ENCODE measurements around the gene RBBP8.

The RBBP8 gene

GRCh38 chr18:23032030-23032582 lies 99.0 kb downstream of the RBBP8 start:
- no peak overlapping the region for H3K14ac ChIP-seq (ENCODE audit: low read length)
- no peak overlapping the region for H2AFZ ChIP-seq (ENCODE audit: low read length)
- H3K4ac ChIP-seq (ENCODE audit: low read length), result no peak overlapping the region
- no peak overlapping the region for H2BK15ac ChIP-seq (ENCODE audit: low read length)
- no peak overlapping the region for H4K91ac ChIP-seq (ENCODE audit: low read depth, low read length, poor library complexity)
- H3K4me2 ChIP-seq (ENCODE audit: insufficient read depth, low read length, poor library complexity, severe bottlenecking), result no peak overlapping the region
- no peak overlapping the region for H2BK120ac ChIP-seq (ENCODE audit: low read depth, low read length)
- no peak overlapping the region for H3K4me3 ChIP-seq (ENCODE audit: low read length in 2 of 2)
- no peaks in the 10 kb centered on the region for H3K79me1 ChIP-seq (ENCODE audit: low read depth, low read length)
- H3K9me3 ChIP-seq (replicated peaks in 1 of 2; ENCODE audit: control insufficient read depth in 2 of 2, insufficient read depth in 1 of 2, low read depth in 1 of 2, low read length in 2 of 2), result no peaks in the 10 kb centered on the region
- H3K27ac ChIP-seq (replicated peaks; ENCODE audit: low read length), result no peak overlapping the region
- no peak overlapping the region for H3K9ac ChIP-seq (ENCODE audit: low read depth, low read length, poor library complexity)
- no peak overlapping the region for H2BK5ac ChIP-seq (ENCODE audit: low read length)
- no peak for DNase-seq (ENCODE audit: low spot score)
- no peak overlapping the region for H3K23ac ChIP-seq (ENCODE audit: low read depth, low read length, poor library complexity)
- H3K36me3 ChIP-seq (replicated peaks in 1 of 2; ENCODE audit: control insufficient read depth in 2 of 2, insufficient read depth in 2 of 2, low read length in 2 of 2), result peaks cover 2 to 19% of the 10 kb centered on the region in 2 donors
- H4K8ac ChIP-seq (ENCODE audit: low read depth, low read length), result no peak overlapping the region
- H3K4me1 ChIP-seq (ENCODE audit: control insufficient read depth in 2 of 2, insufficient read depth in 1 of 2, low read depth in 1 of 2, low read length in 2 of 2), result peaks cover 0 to 3% of the 10 kb centered on the region in 2 donors
- no peaks in the 10 kb centered on the region for H3K27me3 ChIP-seq (ENCODE audit: control insufficient read depth in 3 of 3, insufficient read depth in 3 of 3, low read depth in 1 of 3, low read length in 3 of 3)
- H2AK5ac ChIP-seq (ENCODE audit: low read depth, low read length), result no peak overlapping the region
- no peak overlapping the region for H3K18ac ChIP-seq (ENCODE audit: low read length)
- no peak overlapping the region for H2BK12ac ChIP-seq (ENCODE audit: low read length)
- WGBS, 2 donors (ENCODE audit: extremely low coverage in 2 of 2, insufficient read length in 2 of 2, insufficient replicate concordance in 1 of 2), result no CpG with 5 or more reads among the region's 4 CpGs

- Histone ChIP-seq H3K9me3 (replicated peaks in 1 of 2; ENCODE audit: control insufficient read depth in 2 of 2, insufficient read depth in 1 of 2, low read depth in 1 of 2, low read length in 2 of 2) (no peaks in the 10 kb centered on the region), H3K4ac (ENCODE audit: low read length) (no peak overlapping the region), H3K36me3 (replicated peaks in 1 of 2; ENCODE audit: control insufficient read depth in 2 of 2, insufficient read depth in 2 of 2, low read length in 2 of 2) (peaks cover 2 to 9% of the 10 kb centered on the region in 2 donors), H2AFZ (ENCODE audit: low read length) (no peak overlapping the region), H2BK12ac (ENCODE audit: low read length) (no peak overlapping the region), H2BK15ac (ENCODE audit: low read length) (no peak overlapping the region), H4K8ac (ENCODE audit: low read depth, low read length) (no peak overlapping the region), H3K23ac (ENCODE audit: low read depth, low read length, poor library complexity) (no peak overlapping the region), H4K91ac (ENCODE audit: low read depth, low read length, poor library complexity) (no peak overlapping the region), H3K14ac (ENCODE audit: low read length) (no peak overlapping the region), H3K79me1 (ENCODE audit: low read depth, low read length) (no peaks in the 10 kb centered on the region), H3K4me3 (ENCODE audit: low read length in 2 of 2) (no peak overlapping the region), H3K4me2 (ENCODE audit: insufficient read depth, low read length, poor library complexity, severe bottlenecking) (no peak overlapping the region), H2AK5ac (ENCODE audit: low read depth, low read length) (no peak overlapping the region), H3K27me3 (ENCODE audit: control insufficient read depth in 3 of 3, insufficient read depth in 3 of 3, low read depth in 1 of 3, low read length in 3 of 3) (no peaks in the 10 kb centered on the region), H3K4me1 (ENCODE audit: control insufficient read depth in 2 of 2, insufficient read depth in 1 of 2, low read depth in 1 of 2, low read length in 2 of 2) (peaks cover 0 to 3% of the 10 kb centered on the region in 2 donors), H2BK5ac (ENCODE audit: low read length) (no peak overlapping the region), H3K9ac (ENCODE audit: low read depth, low read length, poor library complexity) (no peak overlapping the region), H3K27ac (replicated peaks; ENCODE audit: low read length) (no peak overlapping the region), H2BK120ac (ENCODE audit: low read depth, low read length) (no peak overlapping the region), H3K18ac (ENCODE audit: low read length) (no peak overlapping the region)
- DNase-seq (ENCODE audit: low spot score), result no peak
- WGBS, 2 donors (ENCODE audit: extremely low coverage in 2 of 2, insufficient read length in 2 of 2, insufficient replicate concordance in 1 of 2), result no CpG with 5 or more reads among the region's 5 CpGs
Measured at GRCh38 chr18:23033056-23033455, 99.9 kb downstream of the RBBP8 start.

- H4K8ac ChIP-seq (ENCODE audit: low read depth, low read length), result no peak overlapping the region
- H2AFZ ChIP-seq (ENCODE audit: low read length), result no peak overlapping the region
- H3K36me3 ChIP-seq (replicated peaks in 1 of 2; ENCODE audit: control insufficient read depth in 2 of 2, insufficient read depth in 2 of 2, low read length in 2 of 2), result no peaks in the 10 kb centered on the region
- H3K27me3 ChIP-seq (ENCODE audit: control insufficient read depth in 3 of 3, insufficient read depth in 3 of 3, low read depth in 1 of 3, low read length in 3 of 3), result no peaks in the 10 kb centered on the region
- no peak overlapping the region for H2BK5ac ChIP-seq (ENCODE audit: low read length)
- no peak overlapping the region for H2BK12ac ChIP-seq (ENCODE audit: low read length)
- no peak overlapping the region for H3K4me3 ChIP-seq (ENCODE audit: low read length in 2 of 2)
- no peak for DNase-seq (ENCODE audit: low spot score)
- H3K9ac ChIP-seq (ENCODE audit: low read depth, low read length, poor library complexity), result no peak overlapping the region
- no peak overlapping the region for H2BK120ac ChIP-seq (ENCODE audit: low read depth, low read length)
- H3K4me2 ChIP-seq (ENCODE audit: insufficient read depth, low read length, poor library complexity, severe bottlenecking), result no peak overlapping the region
- H3K23ac ChIP-seq (ENCODE audit: low read depth, low read length, poor library complexity), result no peak overlapping the region
- H3K9me3 ChIP-seq (replicated peaks in 1 of 2; ENCODE audit: control insufficient read depth in 2 of 2, insufficient read depth in 1 of 2, low read depth in 1 of 2, low read length in 2 of 2), result no peaks in the 10 kb centered on the region
- H2AK5ac ChIP-seq (ENCODE audit: low read depth, low read length), result no peak overlapping the region
- no peak overlapping the region for H3K18ac ChIP-seq (ENCODE audit: low read length)
- WGBS, 2 donors (ENCODE audit: extremely low coverage in 2 of 2, insufficient read length in 2 of 2, insufficient replicate concordance in 1 of 2), result no CpG with 5 or more reads among the region's 3 CpGs
- no peak overlapping the region for H3K4ac ChIP-seq (ENCODE audit: low read length)
- H3K27ac ChIP-seq (replicated peaks; ENCODE audit: low read length), result no peak overlapping the region
- no peak overlapping the region for H4K91ac ChIP-seq (ENCODE audit: low read depth, low read length, poor library complexity)
- H3K4me1 ChIP-seq (ENCODE audit: control insufficient read depth in 2 of 2, insufficient read depth in 1 of 2, low read depth in 1 of 2, low read length in 2 of 2), result peaks cover 0 to 3% of the 10 kb centered on the region in 2 donors
- H2BK15ac ChIP-seq (ENCODE audit: low read length), result no peak overlapping the region
- H3K14ac ChIP-seq (ENCODE audit: low read length), result no peak overlapping the region
- no peaks in the 10 kb centered on the region for H3K79me1 ChIP-seq (ENCODE audit: low read depth, low read length)
Measured at GRCh38 chr18:23036660-23037201, 103.6 kb downstream of the RBBP8 start.

GRCh38 chr18:23037646-23038045 lies 104.5 kb downstream of the RBBP8 start:
- H3K23ac ChIP-seq (ENCODE audit: low read depth, low read length, poor library complexity), result no peak overlapping the region
- H3K4me2 ChIP-seq (ENCODE audit: insufficient read depth, low read length, poor library complexity, severe bottlenecking), result no peak overlapping the region
- DNase-seq (ENCODE audit: low spot score), result no peak
- H3K27ac ChIP-seq (replicated peaks; ENCODE audit: low read length), result no peak overlapping the region
- H3K27me3 ChIP-seq (ENCODE audit: control insufficient read depth in 3 of 3, insufficient read depth in 3 of 3, low read depth in 1 of 3, low read length in 3 of 3), result no peaks in the 10 kb centered on the region
- no peak overlapping the region for H3K4me3 ChIP-seq (ENCODE audit: low read length in 2 of 2)
- H3K4me1 ChIP-seq (ENCODE audit: control insufficient read depth in 2 of 2, insufficient read depth in 1 of 2, low read depth in 1 of 2, low read length in 2 of 2), result peaks cover 0 to 3% of the 10 kb centered on the region in 2 donors
- no peak overlapping the region for H3K14ac ChIP-seq (ENCODE audit: low read length)
- H3K36me3 ChIP-seq (replicated peaks in 1 of 2; ENCODE audit: control insufficient read depth in 2 of 2, insufficient read depth in 2 of 2, low read length in 2 of 2), result no peaks in the 10 kb centered on the region
- H2AFZ ChIP-seq (ENCODE audit: low read length), result no peak overlapping the region
- H3K9me3 ChIP-seq (replicated peaks in 1 of 2; ENCODE audit: control insufficient read depth in 2 of 2, insufficient read depth in 1 of 2, low read depth in 1 of 2, low read length in 2 of 2), result peaks cover 3 to 4% of the 10 kb centered on the region in 2 donors
- no CpG with 5 or more reads among the region's 2 CpGs for whole genome bisulfite sequencing, 2 donors (ENCODE audit: extremely low coverage in 2 of 2, insufficient read length in 2 of 2, insufficient replicate concordance in 1 of 2)
- no peak overlapping the region for H4K8ac ChIP-seq (ENCODE audit: low read depth, low read length)
- no peak overlapping the region for H3K4ac ChIP-seq (ENCODE audit: low read length)
- H2AK5ac ChIP-seq (ENCODE audit: low read depth, low read length), result no peak overlapping the region
- no peak overlapping the region for H2BK5ac ChIP-seq (ENCODE audit: low read length)
- no peak overlapping the region for H2BK15ac ChIP-seq (ENCODE audit: low read length)
- H3K18ac ChIP-seq (ENCODE audit: low read length), result no peak overlapping the region
- H4K91ac ChIP-seq (ENCODE audit: low read depth, low read length, poor library complexity), result no peak overlapping the region
- no peak overlapping the region for H3K9ac ChIP-seq (ENCODE audit: low read depth, low read length, poor library complexity)
- no peak overlapping the region for H2BK12ac ChIP-seq (ENCODE audit: low read length)
- no peaks in the 10 kb centered on the region for H3K79me1 ChIP-seq (ENCODE audit: low read depth, low read length)
- no peak overlapping the region for H2BK120ac ChIP-seq (ENCODE audit: low read depth, low read length)
